ENCODE results near the gene TMEM44.

TMEM44 gene

DNA sequence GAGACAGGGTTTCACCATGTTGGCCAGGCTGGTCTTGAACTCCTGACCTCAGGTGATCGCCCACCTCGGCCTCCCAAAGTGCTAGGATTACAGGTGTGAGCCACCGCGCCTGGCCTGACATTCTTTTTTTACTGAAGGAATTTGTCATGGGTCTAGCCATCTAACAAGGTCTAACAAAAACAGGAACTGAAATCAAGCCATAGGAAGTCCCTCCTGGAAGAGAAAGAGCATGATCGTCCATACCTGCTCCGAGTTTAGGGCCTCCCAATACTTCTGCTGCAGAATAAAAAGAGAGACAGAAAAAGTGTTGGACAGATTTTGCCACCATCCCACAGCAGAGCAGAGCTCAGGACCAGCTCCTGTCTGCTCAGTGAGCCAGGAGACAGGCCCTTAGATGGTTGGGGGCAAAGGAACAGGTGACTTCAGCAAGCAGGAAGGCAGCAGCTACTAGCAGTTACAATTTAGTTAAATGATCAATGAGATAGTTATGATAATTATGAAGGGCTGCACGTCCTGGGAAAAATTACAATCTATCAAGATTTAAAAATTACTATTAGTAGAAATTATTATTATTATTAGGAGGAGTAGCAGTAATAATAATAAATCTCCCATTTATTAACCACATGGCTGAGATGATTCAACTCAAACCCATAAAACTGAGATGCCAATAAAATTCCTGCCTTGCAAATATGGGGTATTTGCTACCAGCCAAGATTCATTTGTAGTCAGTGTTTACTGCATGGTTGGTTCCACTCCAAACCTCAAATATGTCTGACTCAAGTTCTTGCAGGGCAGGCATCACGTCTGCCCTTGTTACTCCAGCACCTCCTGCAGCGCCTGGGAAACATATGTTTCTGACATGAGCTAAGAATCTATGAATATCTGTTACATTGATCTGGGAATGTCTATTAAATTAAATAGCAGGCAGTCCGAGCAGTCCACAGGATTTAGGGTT, 40.1 kb downstream of the TMEM44 start:
- H3K27me3 Mint-ChIP-seq = peaks cover 5% of the 10 kb centered on the region
- H3K27ac Mint-ChIP-seq = no peak overlapping the region
- no peaks in the 10 kb centered on the region for H3K9me3 Mint-ChIP-seq
- no peaks in the 10 kb centered on the region for H3K36me3 Mint-ChIP-seq
- CTCF ChIA-PET = interaction anchor here (1.3 to 3.3 kb wide), 4 partner anchors 14 to 123 kb away, joined by 4 to 28 read pairs (median 7); no protein-coding TSS in a partner anchor
- no peak for DNase-seq
- H3K4me1 Mint-ChIP-seq = peaks cover 3% of the 10 kb centered on the region
- no peak overlapping the region for H3K4me3 Mint-ChIP-seq

DNA sequence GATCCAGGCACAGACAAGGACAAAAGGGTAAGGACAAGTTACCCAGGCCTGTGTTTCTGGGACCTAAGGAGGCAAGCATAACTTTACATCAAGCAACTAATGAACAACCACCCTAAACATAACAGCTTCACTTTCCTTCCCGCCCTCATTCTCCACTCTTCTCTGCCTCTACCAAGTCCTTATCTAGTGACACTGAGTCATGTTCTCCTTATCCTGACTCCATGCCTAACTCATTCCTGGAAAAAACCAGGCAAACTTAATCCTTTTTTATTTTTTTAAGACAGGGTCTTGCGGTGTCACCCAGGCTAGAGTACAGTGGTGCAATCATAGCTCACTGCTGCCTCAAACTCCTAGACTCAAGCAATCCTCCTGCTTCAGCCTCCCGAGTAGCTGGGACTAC, 44.5 kb downstream of the TMEM44 start:
- Mint-ChIP-seq H3K27ac (no peak overlapping the region), H3K9me3 (no peaks in the 10 kb centered on the region)
- CTCF ChIA-PET = interaction anchor here (0.8 to 1.3 kb wide), 3 partner anchors 9 to 116 kb away, joined by 3 to 6 read pairs (median 3); no protein-coding TSS in a partner anchor

DNA sequence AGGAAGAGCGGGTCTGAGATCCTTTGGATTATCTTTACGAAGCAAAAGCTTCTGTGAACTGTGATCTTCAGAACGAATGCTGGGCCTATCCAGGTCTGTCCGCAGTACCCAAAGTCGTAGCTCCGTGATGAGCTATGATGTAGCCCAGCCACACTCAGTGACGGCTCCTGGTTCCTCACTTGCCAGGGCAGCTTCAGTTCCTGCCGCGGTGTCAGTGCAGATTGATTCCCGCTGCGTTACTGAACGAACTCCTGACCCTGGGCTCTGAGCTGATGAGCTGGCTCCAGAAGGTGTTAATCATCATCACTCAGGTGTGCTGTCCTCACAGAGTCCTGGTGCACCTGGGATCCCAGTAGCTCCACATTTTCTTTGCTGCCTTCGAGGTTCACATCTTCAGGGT, 45.0 kb downstream of the TMEM44 start:
- CTCF ChIA-PET = interaction anchor here (0.8 to 1.3 kb wide), 3 partner anchors 8 to 116 kb away, joined by 3 to 6 read pairs (median 3); no protein-coding TSS in a partner anchor
- no peaks in the 10 kb centered on the region for H3K27me3 Mint-ChIP-seq

More for the DNA sequence above, 44.5 kb downstream of the TMEM44 start:
- Mint-ChIP-seq H3K27me3 (no peaks in the 10 kb centered on the region), H3K36me3 (peaks cover 19% of the 10 kb centered on the region), H3K4me3 (no peak overlapping the region), H3K4me1 (peaks cover 19% of the 10 kb centered on the region)
- no peak for DNase-seq

DNA sequence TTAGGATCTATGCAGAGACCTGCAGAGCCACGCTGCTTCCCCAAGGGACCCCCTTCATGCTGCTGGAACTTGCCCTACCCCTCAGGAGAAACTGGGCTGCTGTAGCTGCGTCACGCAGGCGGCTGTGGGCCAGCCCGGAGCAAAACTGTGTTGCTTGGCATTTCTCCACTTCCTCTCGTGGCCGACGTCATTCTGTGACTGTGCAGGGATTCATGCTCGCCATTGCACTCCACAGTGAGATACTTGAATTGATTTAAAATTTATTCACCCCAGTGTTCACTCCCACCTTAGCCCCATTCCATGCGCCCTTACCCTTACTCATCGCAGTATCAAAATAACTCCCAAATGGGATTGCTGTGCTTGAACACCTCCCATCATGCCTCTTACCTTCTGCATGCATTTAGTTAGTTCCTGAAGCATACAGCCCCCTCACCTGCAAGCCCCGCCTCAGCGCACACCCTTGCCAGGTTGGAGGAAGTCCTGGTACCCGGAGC, 45.7 kb downstream of the TMEM44 start:
- no peak overlapping the region for H3K4me3 Mint-ChIP-seq
- H3K27me3 Mint-ChIP-seq = no peaks in the 10 kb centered on the region
- DNase-seq = no peak
- H3K36me3 Mint-ChIP-seq = peaks cover 19% of the 10 kb centered on the region
- H3K27ac Mint-ChIP-seq = no peak overlapping the region
- H3K9me3 Mint-ChIP-seq = no peaks in the 10 kb centered on the region
- H3K4me1 Mint-ChIP-seq = peaks cover 23% of the 10 kb centered on the region
- CTCF ChIA-PET = interaction anchor here (1.1 to 1.3 kb wide), 2 partner anchors 100 to 115 kb away, joined by 3 to 6 read pairs; no protein-coding TSS in a partner anchor

More for the DNA sequence above, 45.0 kb downstream of the TMEM44 start:
- Mint-ChIP-seq H3K4me3 (no peak overlapping the region), H3K27ac (no peak overlapping the region), H3K9me3 (no peaks in the 10 kb centered on the region), H3K4me1 (peaks cover 23% of the 10 kb centered on the region), H3K36me3 (peaks cover 19% of the 10 kb centered on the region)
- DNase-seq = no peak

DNA sequence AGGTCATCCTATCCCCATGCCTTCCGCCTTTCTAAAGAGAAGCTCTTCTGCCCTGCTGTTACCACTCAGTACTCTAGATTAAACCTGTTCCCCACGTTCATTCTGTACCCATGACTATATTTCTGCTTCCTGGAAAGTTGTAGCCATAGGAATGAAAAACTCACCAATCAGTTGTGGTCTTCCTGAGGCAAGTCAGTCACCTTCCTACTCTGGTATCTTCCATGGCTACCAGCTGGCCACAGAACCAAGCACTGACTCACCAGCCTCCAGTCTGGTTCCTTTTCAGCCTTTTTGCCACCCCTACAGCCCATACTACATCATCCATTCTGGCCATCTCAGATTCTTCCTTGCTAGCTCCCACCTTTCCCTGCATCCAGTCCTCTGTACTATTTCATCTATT, 46.4 kb downstream of the TMEM44 start:
- Mint-ChIP-seq H3K9me3 (no peaks in the 10 kb centered on the region), H3K27ac (no peak overlapping the region), H3K4me3 (no peak overlapping the region), H3K27me3 (no peaks in the 10 kb centered on the region), H3K36me3 (peaks cover 19% of the 10 kb centered on the region), H3K4me1 (peaks cover 23% of the 10 kb centered on the region)
- no peak for DNase-seq
- CTCF ChIA-PET = no interaction called here

DNA sequence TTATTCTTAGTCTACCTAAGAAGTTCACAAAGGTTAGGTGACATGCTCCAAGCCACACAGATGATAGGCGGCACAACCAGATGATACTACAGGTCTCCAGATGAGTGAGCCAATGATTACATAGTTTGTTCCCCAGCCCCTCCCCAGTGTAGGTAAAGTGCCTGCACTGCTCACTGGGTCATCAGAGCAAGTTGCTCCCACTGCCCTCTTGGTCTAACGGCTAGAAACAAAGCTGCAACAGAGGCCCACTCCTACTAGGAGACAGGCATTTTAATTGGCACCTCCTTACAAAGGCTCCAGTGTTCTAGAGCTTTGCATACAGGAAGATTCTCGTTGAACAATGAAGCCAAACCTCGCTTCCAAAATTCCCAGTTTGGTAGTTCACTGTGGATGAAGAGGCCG, 47.3 kb downstream of the TMEM44 start:
- DNase-seq = no peak
- CTCF ChIA-PET = interaction anchor here (0.6 to 1.0 kb wide), 2 partner anchors 9 to 191 kb away, joined by 3 read pairs; no protein-coding TSS in a partner anchor
- Mint-ChIP-seq H3K36me3 (peaks cover 19% of the 10 kb centered on the region), H3K27me3 (no peaks in the 10 kb centered on the region), H3K4me1 (peaks cover 23% of the 10 kb centered on the region), H3K27ac (no peak overlapping the region), H3K4me3 (no peak overlapping the region), H3K9me3 (no peaks in the 10 kb centered on the region)

DNA sequence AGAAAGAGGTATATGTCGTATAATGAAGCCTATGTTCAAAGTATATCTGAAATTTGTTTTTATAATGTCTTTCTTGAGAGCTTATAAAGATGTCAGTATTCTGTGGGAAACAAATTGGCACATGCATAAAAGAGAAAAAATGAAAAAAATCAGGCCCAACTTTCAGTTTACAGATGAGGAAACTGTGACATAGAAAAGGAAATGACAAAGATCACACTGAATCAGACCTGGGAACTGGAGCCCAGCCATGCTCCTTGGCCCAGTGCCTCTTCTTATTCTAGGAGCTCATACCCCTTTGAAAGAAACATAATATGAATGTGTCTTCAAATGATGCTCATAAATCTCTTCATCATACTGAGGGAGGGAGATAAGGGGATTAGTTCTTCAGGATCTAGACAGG, 48.4 kb downstream of the TMEM44 start:
- Mint-ChIP-seq H3K9me3 (no peaks in the 10 kb centered on the region), H3K4me3 (peak overlapping the region; percentile 93), H3K27me3 (no peaks in the 10 kb centered on the region), H3K27ac (peak overlapping the region; percentile 93), H3K4me1 (peaks cover 23% of the 10 kb centered on the region), H3K36me3 (peaks cover 19% of the 10 kb centered on the region)
- DNase-seq = no peak
- CTCF ChIA-PET = interaction anchor here (0.7 to 1.0 kb wide), 4 partner anchors 10 to 805 kb away, joined by 3 to 4 read pairs (median 4); no protein-coding TSS in a partner anchor

DNA sequence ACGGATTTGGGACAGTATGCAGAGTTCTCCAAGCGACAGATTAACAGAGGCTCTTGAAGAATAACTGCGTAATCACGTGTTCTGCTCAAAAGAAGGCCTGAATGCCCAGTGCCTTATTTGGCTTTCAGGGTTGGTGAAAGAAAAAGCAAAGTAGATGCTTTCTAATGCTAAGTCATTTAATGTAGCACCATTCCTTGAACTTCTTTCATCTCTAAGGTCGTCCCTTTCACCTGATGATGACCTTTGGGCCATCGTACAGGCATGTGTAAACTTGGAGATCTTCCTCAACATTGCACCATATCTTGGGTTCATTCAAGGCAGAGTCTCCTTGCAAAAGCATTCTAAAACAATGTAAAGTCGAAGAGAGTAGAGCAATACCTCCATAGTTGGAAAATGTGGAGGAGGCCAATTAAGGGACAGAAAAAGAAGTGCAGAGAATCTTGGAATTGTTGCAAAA, 48.9 kb downstream of the TMEM44 start:
- Mint-ChIP-seq H3K27ac (peak overlapping the region; percentile 93), H3K9me3 (no peaks in the 10 kb centered on the region), H3K4me1 (peaks cover 23% of the 10 kb centered on the region), H3K27me3 (no peaks in the 10 kb centered on the region), H3K36me3 (peaks cover 19% of the 10 kb centered on the region), H3K4me3 (peak overlapping the region; percentile 93)
- CTCF ChIA-PET = interaction anchor here (0.7 to 1.0 kb wide), 4 partner anchors 10 to 112 kb away, joined by 3 to 4 read pairs (median 3); no protein-coding TSS in a partner anchor
- no peak for DNase-seq

DNA sequence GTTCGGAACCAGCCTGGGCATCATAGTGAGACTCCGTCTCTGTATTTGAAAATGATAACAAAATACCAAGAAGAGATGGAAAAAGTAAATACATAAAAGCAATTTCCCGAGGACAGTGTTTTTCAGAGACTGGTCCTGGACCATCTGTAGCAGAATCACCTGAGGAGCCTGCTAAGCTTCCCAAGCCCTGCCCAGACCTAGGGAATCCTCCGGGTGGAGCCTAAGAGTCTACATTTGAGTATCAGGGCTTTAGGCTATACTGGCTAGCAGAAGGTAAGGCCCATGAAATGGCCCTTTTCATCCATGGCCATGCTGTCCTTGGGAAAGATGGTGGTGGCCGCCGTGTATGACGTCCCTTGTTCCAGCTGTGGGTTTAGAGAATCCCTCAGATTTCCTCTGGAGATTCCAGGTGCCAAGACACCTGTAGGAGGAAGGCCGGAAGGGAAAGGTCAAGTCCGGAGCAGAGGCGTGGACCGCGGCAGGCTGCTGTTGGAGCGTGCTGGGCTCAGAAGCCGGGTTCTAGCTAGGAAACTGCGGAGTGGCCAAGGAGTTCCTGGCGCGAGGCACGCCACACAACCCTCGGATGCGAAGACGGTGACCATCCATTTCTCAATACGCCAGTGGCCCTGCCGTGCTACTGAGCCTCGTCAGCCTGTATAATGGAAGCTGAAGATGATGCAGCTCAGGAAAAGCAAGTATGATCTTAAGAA, 50.9 kb downstream of the TMEM44 start:
- Mint-ChIP-seq H3K4me1 (peaks cover 23% of the 10 kb centered on the region), H3K36me3 (peaks cover 19% of the 10 kb centered on the region), H3K27ac (no peak overlapping the region), H3K4me3 (peak overlapping the region; percentile 18), H3K9me3 (no peaks in the 10 kb centered on the region), H3K27me3 (peaks cover 6% of the 10 kb centered on the region)
- CTCF ChIA-PET = interaction anchor here (0.9 kb wide), 1 partner anchor 111 kb away, joined by 3 read pairs; no protein-coding TSS in a partner anchor
- no peak for DNase-seq

DNA sequence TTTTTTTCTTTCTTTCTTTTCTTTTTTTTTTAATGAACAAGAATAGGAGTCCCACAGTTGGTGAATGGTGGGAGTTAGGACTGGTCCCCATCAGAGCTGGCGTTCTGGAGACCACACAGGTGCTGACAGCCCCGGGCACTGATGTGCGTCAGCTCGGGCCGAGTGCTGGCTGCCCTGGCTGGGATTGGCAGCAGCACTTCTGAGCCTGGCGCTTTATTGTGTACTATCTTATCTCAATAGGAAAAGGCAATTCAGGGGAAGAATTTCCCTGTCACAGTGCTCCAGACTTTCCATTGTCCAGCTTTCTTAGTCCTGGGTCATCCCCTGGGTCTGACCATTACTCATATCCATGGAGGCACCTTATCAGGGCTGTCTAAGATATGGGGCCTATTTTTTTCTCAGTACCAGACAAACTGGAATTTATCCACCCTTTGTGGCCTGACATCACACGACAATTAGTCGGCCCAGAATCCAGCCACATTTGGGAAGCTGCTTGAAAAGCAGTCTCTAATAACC, 54.1 kb downstream of the TMEM44 start:
- CTCF ChIA-PET = interaction anchor here (0.7 to 1.2 kb wide), 2 partner anchors 9 to 17 kb away, joined by 3 read pairs; no protein-coding TSS in a partner anchor
- peaks cover 19% of the 10 kb centered on the region for H3K27me3 Mint-ChIP-seq
- peaks cover 3% of the 10 kb centered on the region for H3K36me3 Mint-ChIP-seq
- H3K27ac Mint-ChIP-seq = no peak overlapping the region
- no peak overlapping the region for H3K4me3 Mint-ChIP-seq
- H3K9me3 Mint-ChIP-seq = no peaks in the 10 kb centered on the region
- no peak for DNase-seq
- peaks cover 7% of the 10 kb centered on the region for H3K4me1 Mint-ChIP-seq

DNA sequence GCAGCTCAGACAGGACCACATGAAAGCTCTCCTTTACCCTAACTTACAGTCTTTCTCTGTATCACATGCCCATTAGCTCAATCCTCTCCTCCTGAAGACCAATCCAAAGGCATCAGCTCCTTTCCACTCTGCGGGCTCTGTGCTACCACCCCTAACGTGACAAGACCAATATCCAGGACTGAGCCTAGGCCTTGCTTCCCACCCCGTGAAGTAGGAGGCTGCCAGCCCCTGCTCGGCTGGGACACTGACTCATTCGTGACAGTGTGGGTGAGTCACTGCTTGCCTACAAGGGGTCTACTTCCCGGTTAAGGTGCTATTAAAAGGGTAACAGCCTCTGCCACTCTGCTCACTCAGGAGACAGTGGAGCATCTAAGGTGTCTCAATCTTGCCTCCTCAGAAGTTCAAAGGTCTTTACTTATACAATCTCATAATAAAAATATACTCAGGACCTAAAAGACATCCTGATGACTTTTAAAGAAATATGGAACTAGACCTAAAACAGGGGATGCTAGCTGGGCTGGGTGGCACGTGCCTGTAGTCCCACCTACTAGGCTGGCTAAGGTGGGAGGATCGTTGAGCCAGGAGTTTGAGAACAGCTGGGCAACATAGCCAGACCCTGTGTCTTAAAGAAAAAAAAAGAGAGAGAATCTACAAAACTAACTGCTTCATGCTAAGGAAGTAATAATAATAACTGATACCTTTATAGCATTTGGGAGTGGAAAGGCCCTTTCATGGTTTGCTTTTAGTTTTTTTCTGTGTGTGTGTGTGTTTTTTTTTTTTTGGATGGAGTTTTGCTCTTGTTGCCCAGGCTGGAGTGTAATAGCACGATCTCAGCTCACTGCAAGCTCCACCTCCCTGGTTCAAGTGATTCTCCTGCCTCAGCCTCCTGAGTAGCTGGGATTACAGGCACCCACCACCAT, 55.0 kb downstream of the TMEM44 start:
- Mint-ChIP-seq H3K27me3 (peaks cover 25% of the 10 kb centered on the region), H3K9me3 (no peaks in the 10 kb centered on the region), H3K4me1 (no peaks in the 10 kb centered on the region), H3K27ac (no peak overlapping the region), H3K4me3 (no peak overlapping the region), H3K36me3 (no peaks in the 10 kb centered on the region)
- CTCF ChIA-PET = interaction anchor here (0.6 to 2.1 kb wide), 4 partner anchors 16 to 242 kb away, joined by 3 to 12 read pairs (median 6); no protein-coding TSS in a partner anchor
- DNase-seq = no peak

DNA sequence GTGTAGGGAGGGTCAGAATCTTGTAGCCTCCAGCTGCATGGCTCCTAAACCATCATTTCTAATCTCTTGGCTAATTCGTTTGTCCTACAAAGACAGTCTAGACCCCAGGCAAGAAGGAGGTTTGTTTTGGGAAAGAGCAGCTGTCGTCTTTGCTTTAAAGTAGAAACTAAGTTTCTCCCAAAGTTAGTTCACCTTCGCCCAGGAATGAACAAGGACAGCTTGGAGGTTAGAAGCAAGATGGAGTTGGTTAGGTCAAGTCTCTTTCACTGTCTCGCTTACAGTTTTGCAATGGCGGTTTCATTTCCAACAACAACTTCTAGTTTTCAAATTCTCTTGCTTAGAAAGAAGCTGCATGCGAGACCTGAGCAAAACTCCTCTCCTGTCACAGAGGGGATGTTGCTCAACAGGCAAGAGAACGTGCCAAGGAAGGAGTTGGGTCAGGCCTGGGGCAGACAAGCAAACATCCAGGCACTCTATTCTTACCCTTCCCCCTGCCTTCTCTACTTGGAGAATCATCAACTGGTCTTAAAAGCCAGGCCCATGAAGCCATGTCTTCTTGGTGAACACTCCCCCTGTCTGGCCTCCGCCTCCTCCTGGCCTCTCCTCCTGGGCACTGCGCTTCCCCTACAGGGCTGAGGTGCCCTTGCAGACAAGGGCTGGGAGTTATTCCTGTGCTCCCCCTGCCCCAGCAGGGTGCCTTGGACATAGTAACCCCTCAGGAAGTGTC, 57.6 kb downstream of the TMEM44 start:
- Mint-ChIP-seq H3K27ac (no peak overlapping the region), H3K27me3 (peaks cover 51% of the 10 kb centered on the region), H3K4me1 (no peaks in the 10 kb centered on the region), H3K9me3 (no peaks in the 10 kb centered on the region), H3K36me3 (no peaks in the 10 kb centered on the region), H3K4me3 (no peak overlapping the region)
- DNase-seq = no peak
- CTCF ChIA-PET = interaction anchor here (0.8 to 1.7 kb wide), 2 partner anchors 98 to 105 kb away, joined by 3 to 6 read pairs; no protein-coding TSS in a partner anchor
